ENCODE results near the gene SCAPER.
"Not testable (repeated sequence)": the region's sequence is repeated elsewhere in the genome, so short reads cannot be mapped to it uniquely, and the experiment has no call there.

Gene SCAPER

GRCh38 chr15:76913737-76914136 is 8.6 kb upstream of the SCAPER start:
- no peak for DNase-seq (ENCODE audit: low read depth, low spot score)

- no peak for DNase-seq (ENCODE audit: low read depth, low spot score)
Measured at GRCh38 chr15:76912430-76912829, 7.3 kb upstream of the SCAPER start.

GRCh38 chr15:76905855-76906254 is 715 bp upstream of the SCAPER start:
- no peak for DNase-seq (ENCODE audit: low read depth, low spot score)

- no peak for DNase-seq (ENCODE audit: low read depth, low spot score)
Measured at GRCh38 chr15:76904461-76905012, 603 bp downstream of the SCAPER start.

- no peak for DNase-seq (ENCODE audit: low read depth, low spot score)
Measured at GRCh38 chr15:76903251-76903681, 1.9 kb downstream of the SCAPER start.

GRCh38 chr15:76901965-76902364 is 3.2 kb downstream of the SCAPER start:
- DNase-seq (ENCODE audit: low read depth, low spot score) = no peak

- not testable (repeated sequence) for DNase-seq (ENCODE audit: low read depth, low spot score)
Measured at GRCh38 chr15:76899931-76900310, 5.2 kb downstream of the SCAPER start.

- not testable (repeated sequence) for DNase-seq (ENCODE audit: low read depth, low spot score)
Measured at GRCh38 chr15:76899176-76899930, 5.8 kb downstream of the SCAPER start.

GRCh38 chr15:76898102-76898501 is 7.0 kb downstream of the SCAPER start:
- DNase-seq (ENCODE audit: low read depth, low spot score) = no peak

GRCh38 chr15:76894174-76894573 is 11.0 kb downstream of the SCAPER start:
- DNase-seq (ENCODE audit: low read depth, low spot score) = no peak

GRCh38 chr15:76892836-76893235 is 12.3 kb downstream of the SCAPER start:
- not testable (repeated sequence) for DNase-seq (ENCODE audit: low read depth, low spot score)

- not testable (repeated sequence) for DNase-seq (ENCODE audit: low read depth, low spot score)
Measured at GRCh38 chr15:76887280-76888141, 17.6 kb downstream of the SCAPER start.

- DNase-seq (ENCODE audit: low read depth, low spot score) = no peak
Measured at GRCh38 chr15:76885212-76885611, 19.9 kb downstream of the SCAPER start.

- no peak for DNase-seq (ENCODE audit: low read depth, low spot score)
Measured at GRCh38 chr15:76875911-76876310, 29.2 kb downstream of the SCAPER start.

- DNase-seq (ENCODE audit: low read depth, low spot score) = not testable (repeated sequence)
Measured at GRCh38 chr15:76873066-76873465, 32.1 kb downstream of the SCAPER start.

- DNase-seq (ENCODE audit: low read depth, low spot score) = no peak
Measured at GRCh38 chr15:76871930-76872329, 33.2 kb downstream of the SCAPER start.

GRCh38 chr15:76868740-76869139 is 36.4 kb downstream of the SCAPER start:
- no peak for DNase-seq (ENCODE audit: low read depth, low spot score)

GRCh38 chr15:76866716-76867321 is 38.3 kb downstream of the SCAPER start:
- DNase-seq (ENCODE audit: low read depth, low spot score) = no peak

GRCh38 chr15:76866008-76866407 is 39.1 kb downstream of the SCAPER start:
- no peak for DNase-seq (ENCODE audit: low read depth, low spot score)

- DNase-seq (ENCODE audit: low read depth, low spot score) = no peak
Measured at GRCh38 chr15:76865548-76865991, 39.6 kb downstream of the SCAPER start.

- no peak for DNase-seq (ENCODE audit: low read depth, low spot score)
Measured at GRCh38 chr15:76864586-76864985, 40.6 kb downstream of the SCAPER start.

- DNase-seq (ENCODE audit: low read depth, low spot score) = no peak
Measured at GRCh38 chr15:76863693-76864092, 41.4 kb downstream of the SCAPER start.

Measured in iPS DF 19.7 (cell line).